Measurements from ENCODE around the gene AWAT1. TPM values are rescaled to one million over a fixed set of nuclear protein-coding genes. Genes with fewer than 3 reads are reported as not detected.
"Not testable (repeated sequence)": the region's sequence is repeated elsewhere in the genome, so short reads cannot be mapped to it uniquely, and the experiment has no call there.

The AWAT1 gene
- total RNA-seq = not detected
- polyA plus RNA-seq = not detected

DNA sequence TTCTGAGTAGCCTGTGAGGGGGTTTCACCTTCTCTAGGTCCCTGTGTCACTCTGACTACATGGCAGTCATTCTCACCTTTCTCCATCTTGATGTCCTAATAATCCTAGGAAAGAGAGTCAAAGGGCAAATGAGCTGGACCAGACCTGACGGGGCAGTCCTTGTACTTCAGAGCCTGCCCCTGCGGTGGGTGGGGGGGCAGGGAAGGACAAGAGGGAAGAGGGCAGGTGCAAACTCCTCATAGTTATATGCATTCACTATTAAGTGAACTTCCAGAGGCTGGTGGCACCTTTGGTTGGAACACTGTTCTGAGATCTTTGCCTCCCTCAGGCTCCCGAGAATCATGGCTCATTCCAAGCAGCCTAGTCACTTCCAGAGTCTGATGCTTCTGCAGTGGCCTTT, at the start of gene AWAT1:
AWAT1 (plus strand) TSS at position 301 of the 400 bp plus-strand sequence; CDS start at position 342, 41 bp downstream.
- DNase-seq = no peak
- 60 to 71% methylated on average over 3 of the region's 3 CpGs for WGBS, 2 donors
- Histone ChIP-seq H3K27ac (no peak within 1 kb of the TSS), H3K27me3 (no peaks in the 10 kb centered on the region), H3K4me3 (no peak within 1 kb of the TSS), H3K36me3 (no peaks in the 10 kb centered on the region), H3K4me1 (no peaks in the 10 kb centered on the region), H3K9me3 (no peaks in the 10 kb centered on the region)
- no peak for ATAC-seq
- no peak for TF ChIP-seq CTCF (IDR thresholded peaks at IDR 0.05)
- intact Hi-C loops (cut with DNase I) = no loop called here
- FAIRE-seq = no peak

GRCh38 chrX:70190225-70190624, 44.2 kb upstream of the AWAT1 start:
- intact Hi-C loops (cut with DNase I) = no loop called here
- Histone ChIP-seq H3K27me3 (peaks cover 0 to 13% (median 2%) of the 10 kb centered on the region in 4 donors), H3K9me3 (no peaks in the 10 kb centered on the region), H3K27ac (no peak overlapping the region), H3K4me3 (no peak overlapping the region), H3K36me3 (no peaks in the 10 kb centered on the region), H3K4me1 (no peaks in the 10 kb centered on the region)
- no peak for TF ChIP-seq CTCF (IDR thresholded peaks at IDR 0.05)
- no peak for ATAC-seq
- no peak for FAIRE-seq
- no peak for DNase-seq

- no peak overlapping the region for H3K4me3 ChIP-seq
- H3K27ac ChIP-seq = no peak overlapping the region
- no peaks in the 10 kb centered on the region for H3K4me1 ChIP-seq
- FAIRE-seq (peak; percentile 93), DNase-seq (peak in 3 of 6 donors; percentile 13 to 58 (median 25)), ATAC-seq (peak in 3 of 4 donors; percentile 77 to 85 (median 80))
- 8 to 9% methylated on average over 12 of the region's 12 CpGs for WGBS, 2 donors
- H3K9me3 ChIP-seq = no peaks in the 10 kb centered on the region
- no peaks in the 10 kb centered on the region for H3K36me3 ChIP-seq
- intact Hi-C loops (cut with DNase I) = no loop called here
- peak; percentile 29 to 49 (median 42) for TF ChIP-seq CTCF (IDR thresholded peaks at IDR 0.05)
- H3K27me3 ChIP-seq = peaks cover 0 to 6% (median 0%) of the 10 kb centered on the region in 4 donors
Observed at GRCh38 chrX:70196961-70197720, 37.3 kb upstream of the AWAT1 start.

DNA sequence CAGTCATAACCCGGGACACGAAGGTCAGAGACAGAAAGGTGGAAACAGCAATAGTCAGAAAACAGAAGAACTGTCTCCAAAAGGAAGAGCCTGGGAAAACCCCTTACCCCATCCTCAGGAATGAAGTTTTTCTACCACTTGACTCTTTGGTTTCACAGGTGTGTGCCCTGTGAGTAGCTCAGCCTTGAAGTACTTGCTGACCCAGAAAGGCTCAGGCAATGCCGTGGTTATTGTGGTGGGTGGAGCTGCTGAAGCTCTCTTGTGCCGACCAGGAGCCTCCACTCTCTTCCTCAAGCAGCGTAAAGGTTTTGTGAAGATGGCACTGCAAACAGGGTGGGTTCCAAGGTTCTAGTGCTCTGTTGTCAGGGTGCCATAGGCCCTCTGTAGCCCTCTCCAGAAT, 32.7 kb upstream of the AWAT1 start:
- TF ChIP-seq CTCF (IDR thresholded peaks at IDR 0.05) = no peak
- no peaks in the 10 kb centered on the region for H3K4me1 ChIP-seq
- H3K9me3 ChIP-seq = no peaks in the 10 kb centered on the region
- no peak for DNase-seq
- WGBS, 2 donors = 75 to 76% methylated on average over 5 of the region's 5 CpGs
- H3K27ac ChIP-seq = no peak overlapping the region
- no peak overlapping the region for H3K4me3 ChIP-seq
- intact Hi-C loops (cut with DNase I) = no loop called here
- no peak for ATAC-seq
- H3K36me3 ChIP-seq = no peaks in the 10 kb centered on the region
- peaks cover 0 to 5% (median 0%) of the 10 kb centered on the region in 4 donors for H3K27me3 ChIP-seq
- FAIRE-seq = no peak

DNA sequence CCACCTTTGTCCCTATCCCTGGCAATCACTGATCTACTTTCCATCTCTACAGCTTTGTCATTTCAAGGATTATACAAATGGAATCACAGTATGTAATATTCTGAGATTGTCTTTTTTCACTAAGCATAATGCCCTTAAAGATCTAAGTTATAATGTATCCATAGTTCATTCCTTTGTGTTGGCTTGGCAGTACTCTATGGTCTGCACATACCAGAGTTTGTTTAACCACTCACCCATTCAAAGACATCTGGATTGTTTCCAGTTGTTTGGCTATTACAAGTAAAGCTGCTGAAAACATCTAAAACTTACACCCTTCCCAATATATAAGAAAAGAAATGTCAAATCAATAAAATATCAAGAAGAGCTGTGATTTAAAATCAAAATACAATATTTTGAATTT, 26.0 kb upstream of the AWAT1 start:
- DNase-seq = no peak
- intact Hi-C loops (cut with DNase I) = no loop called here
- no peak for ATAC-seq
- no peak for TF ChIP-seq CTCF (IDR thresholded peaks at IDR 0.05)
- no peaks in the 10 kb centered on the region for H3K4me1 ChIP-seq
- no peaks in the 10 kb centered on the region for H3K36me3 ChIP-seq
- FAIRE-seq = no peak
- peaks cover 0 to 5% (median 0%) of the 10 kb centered on the region in 4 donors for H3K27me3 ChIP-seq
- no peak overlapping the region for H3K27ac ChIP-seq
- H3K4me3 ChIP-seq = no peak overlapping the region
- no peaks in the 10 kb centered on the region for H3K9me3 ChIP-seq

DNA sequence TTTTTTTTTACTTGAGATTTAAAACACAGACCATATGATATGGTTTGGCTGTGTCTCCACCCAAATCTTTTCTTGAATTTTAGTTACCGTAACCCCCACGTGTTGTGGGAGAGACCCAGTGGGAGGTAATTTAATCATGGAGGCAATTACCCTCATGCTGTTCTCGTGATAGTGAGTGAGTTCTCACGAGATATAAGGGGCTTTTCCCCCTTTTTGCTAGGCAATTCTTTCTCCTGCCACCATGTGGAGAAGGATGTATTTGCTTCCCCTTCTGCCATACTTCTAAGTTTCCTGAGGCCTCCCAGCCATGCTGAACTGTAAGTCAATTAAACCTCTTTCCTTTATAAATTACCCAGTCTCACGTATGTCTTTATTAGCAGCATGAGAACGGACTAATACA, 24.9 kb upstream of the AWAT1 start:
- H3K4me3 ChIP-seq; H3K36me3 ChIP-seq; FAIRE-seq; H3K9me3 ChIP-seq; DNase-seq; ATAC-seq; H3K27ac ChIP-seq; intact Hi-C loops (cut with DNase I); H3K4me1 ChIP-seq; H3K27me3 ChIP-seq: not testable (repeated sequence)
- 42 to 57% methylated on average over 6 of the region's 6 CpGs for WGBS, 2 donors

Measured in pancreas (tissue), 10 donors.